ENCODE measurements around the gene PLAAT2. TPM values are rescaled to one million over a fixed set of nuclear protein-coding genes. Genes with fewer than 3 reads are reported as not detected.
"Not testable (repeated sequence)": the region's sequence is repeated elsewhere in the genome, so short reads cannot be mapped to it uniquely, and the experiment has no call there.

PLAAT2 gene
- total and polyA plus RNA-seq, 9 of the 15 experiments (the other 6 are each of a cell fraction or from before 2014, with no cell fraction given), result not detected

DNA sequence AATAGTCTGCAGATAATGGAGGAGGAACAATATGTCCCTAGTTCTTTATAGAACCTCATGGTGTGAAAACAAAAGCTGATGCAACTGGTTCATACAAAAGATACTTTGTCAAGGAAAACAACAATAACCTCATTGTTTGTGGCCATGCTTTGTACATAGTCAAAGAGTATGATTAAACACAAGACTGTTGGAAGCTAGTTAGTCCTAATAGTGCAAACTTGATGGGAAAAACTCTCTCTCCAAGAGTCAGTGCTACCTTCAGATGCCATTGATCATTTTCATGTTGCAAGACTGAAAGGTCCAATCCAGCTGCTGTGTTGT, 20.1 kb upstream of the PLAAT2 start:
- ChIA-PET POLR2A (interaction anchor here (0.6 to 2.4 kb wide), 3 partner anchors 9 to 30 kb away, joined by 3 to 7 read pairs (median 6); no protein-coding TSS in a partner anchor), CTCF (ENCODE audit: low intra/inter-chr PET ratio) (no interaction called here)
- H3K79me2 ChIP-seq (ENCODE audit: control insufficient read depth, insufficient read depth, low read length), result no peaks in the 10 kb centered on the region
- peak; percentile 1 for TF ChIP-seq POLR3A (IDR thresholded peaks at IDR 0.05; ENCODE audit: borderline replicate concordance, extremely low read depth, insufficient read depth, insufficient read length)
- no peak for TF ChIP-seq SNIP1 (IDR thresholded peaks at IDR 0.05; ENCODE audit: low read depth)
- H3K9ac ChIP-seq (ENCODE audit: insufficient read depth in 1 of 2, low read depth in 2 of 2, low read length in 2 of 2), result no peak overlapping the region
- no peak overlapping the region for H3K27ac ChIP-seq (ENCODE audit: extremely low read depth, low read depth, low read length)
- DNase-seq (ENCODE audit: extremely low read depth in 1 of 4, low spot score in 3 of 4) (no peak), FAIRE-seq (no peak), ATAC-seq (no peak)
- no peaks in the 10 kb centered on the region for H3K36me3 ChIP-seq (ENCODE audit: control insufficient read depth, insufficient read depth, low read length)
- H3K4me2 ChIP-seq (ENCODE audit: insufficient read depth, low read length), result no peak overlapping the region
- BruUV-seq (replicated peaks), result no TSS peak
- peaks cover 4% of the 10 kb centered on the region; the same call in 1 of the 2 replicates for H3K9me3 ChIP-seq (replicated peaks; ENCODE audit: control insufficient read depth, insufficient read depth, low read depth, low read length)
- intact Hi-C loops (cut with micrococcal nuclease) (loop anchor here (2.0 kb wide), 1 partner anchor 67 kb away; no protein-coding TSS in a partner anchor), in situ Hi-C loops (cut with MboI) (no loop called here)
- no peaks in the 10 kb centered on the region for H3K9me1 ChIP-seq (ENCODE audit: control insufficient read depth, insufficient read depth, low read length)
- no peaks in the 10 kb centered on the region for H4K20me1 ChIP-seq (replicated peaks; ENCODE audit: control insufficient read depth, insufficient read depth, low read length)
- H3K27me3 ChIP-seq (ENCODE audit: control insufficient read depth in 2 of 2, insufficient read depth in 2 of 2, low read length in 2 of 2), result 0 out of 5 replicates have a peak, but pooled peaks cover 0 to 4% of the 10 kb centered on the region in 2 experiments
- no peak overlapping the region for H2AFZ ChIP-seq (ENCODE audit: low read depth, low read length)
- peaks cover 0 to 7% of the 10 kb centered on the region in 2 experiments; a peak in 3 of 5 replicates for H3K4me1 ChIP-seq (replicated peaks in 1 of 2; ENCODE audit: control insufficient read depth in 2 of 2, insufficient read depth in 2 of 2, low read length in 2 of 2)
- H3K4me3 ChIP-seq, result no peak overlapping the region

DNA sequence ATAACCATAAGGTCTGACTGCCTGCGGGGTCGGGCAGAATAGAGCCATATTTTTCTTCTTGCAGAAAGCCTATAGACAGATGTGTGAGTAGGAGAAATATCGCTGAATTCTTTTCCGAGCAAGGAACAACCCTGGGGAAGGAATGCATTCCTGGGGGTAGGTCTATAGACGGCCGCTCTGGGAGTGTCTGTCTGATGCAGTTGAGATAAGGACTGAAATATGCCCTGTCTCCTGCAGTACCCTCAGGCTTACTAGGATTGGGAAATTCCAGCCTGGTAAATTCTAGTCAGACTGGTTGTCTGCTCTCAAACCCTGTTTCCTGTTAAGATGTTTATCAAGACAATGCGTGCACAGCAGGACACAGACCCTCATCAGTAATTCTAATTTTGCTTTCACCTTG, 18.0 kb upstream of the PLAAT2 start:
- H3K4me3 ChIP-seq; in situ Hi-C loops (cut with MboI); H3K79me2 ChIP-seq (ENCODE audit: control insufficient read depth, insufficient read depth, low read length); CTCF ChIA-PET (ENCODE audit: low intra/inter-chr PET ratio); H3K9me1 ChIP-seq (ENCODE audit: control insufficient read depth, insufficient read depth, low read length); H3K36me3 ChIP-seq (ENCODE audit: control insufficient read depth, insufficient read depth, low read length); intact Hi-C loops (cut with micrococcal nuclease); H2AFZ ChIP-seq (ENCODE audit: low read depth, low read length); DNase-seq (ENCODE audit: extremely low read depth in 1 of 4, low spot score in 3 of 4); POLR2A ChIA-PET; H3K27me3 ChIP-seq (ENCODE audit: control insufficient read depth in 2 of 2, insufficient read depth in 2 of 2, low read length in 2 of 2); FAIRE-seq; H3K9me3 ChIP-seq (replicated peaks; ENCODE audit: control insufficient read depth, insufficient read depth, low read depth, low read length); H3K4me2 ChIP-seq (ENCODE audit: insufficient read depth, low read length); BruUV-seq (replicated peaks); H3K4me1 ChIP-seq (replicated peaks in 1 of 2; ENCODE audit: control insufficient read depth in 2 of 2, insufficient read depth in 2 of 2, low read length in 2 of 2); H4K20me1 ChIP-seq (replicated peaks; ENCODE audit: control insufficient read depth, insufficient read depth, low read length); ATAC-seq; H3K27ac ChIP-seq (ENCODE audit: extremely low read depth, low read depth, low read length); H3K9ac ChIP-seq (ENCODE audit: insufficient read depth in 1 of 2, low read depth in 2 of 2, low read length in 2 of 2): not testable (repeated sequence)
- 34% methylated on average over 7 of the region's 7 CpGs for WGBS (ENCODE audit: insufficient coverage, low coverage, missing lambda C conversion rate)
- TF ChIP-seq CBX3 (IDR thresholded peaks at IDR 0.05; ENCODE audit: borderline replicate concordance in 1 of 2, low read length in 2 of 2) (peak in 1 of 2 experiments; percentile 61; a peak in 1 of 3 replicates), ZEB2 (IDR thresholded peaks at IDR 0.05) (peak; percentile 74), TRIM28 (IDR thresholded peaks at IDR 0.05) (peak; percentile 92), SMAD4 (CRISPR knock-in tag; conservative IDR thresholded peaks at IDR 0.05) (peak; percentile 23; the same call in 1 of the 2 replicates), CBX5 (IDR thresholded peaks at IDR 0.05; ENCODE audit: borderline replicate concordance, low read depth) (peak; percentile 92), TRIM24 (IDR thresholded peaks at IDR 0.05) (peak; percentile 50 to 74), CBX1 (IDR thresholded peaks at IDR 0.05; ENCODE audit: low read depth) (peak; percentile 51; the same call in 1 of the 2 replicates)
- TF ChIP-seq, protein P1, sequence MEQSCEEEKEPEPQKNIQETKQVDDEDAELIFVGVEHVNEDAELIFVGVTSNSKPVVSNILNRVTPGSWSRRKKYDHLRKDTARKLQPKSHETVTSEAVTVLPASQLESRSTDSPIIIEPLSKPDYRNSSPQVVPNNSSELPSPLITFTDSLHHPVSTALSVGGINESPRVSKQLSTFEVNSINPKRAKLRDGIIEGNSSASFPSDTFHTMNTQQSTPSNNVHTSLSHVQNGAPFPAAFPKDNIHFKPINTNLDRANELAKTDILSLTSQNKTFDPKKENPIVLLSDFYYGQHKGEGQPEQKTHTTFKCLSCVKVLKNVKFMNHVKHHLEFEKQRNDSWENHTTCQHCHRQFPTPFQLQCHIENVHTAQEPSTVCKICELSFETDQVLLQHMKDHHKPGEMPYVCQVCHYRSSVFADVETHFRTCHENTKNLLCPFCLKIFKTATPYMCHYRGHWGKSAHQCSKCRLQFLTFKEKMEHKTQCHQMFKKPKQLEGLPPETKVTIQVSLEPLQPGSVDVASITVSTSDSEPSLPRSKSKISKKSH (CRISPR knock-in tag; IDR thresholded peaks at IDR 0.05), result peak; percentile 71; the same call in 1 of the 2 replicates
- TF ChIP-seq, protein P2, sequence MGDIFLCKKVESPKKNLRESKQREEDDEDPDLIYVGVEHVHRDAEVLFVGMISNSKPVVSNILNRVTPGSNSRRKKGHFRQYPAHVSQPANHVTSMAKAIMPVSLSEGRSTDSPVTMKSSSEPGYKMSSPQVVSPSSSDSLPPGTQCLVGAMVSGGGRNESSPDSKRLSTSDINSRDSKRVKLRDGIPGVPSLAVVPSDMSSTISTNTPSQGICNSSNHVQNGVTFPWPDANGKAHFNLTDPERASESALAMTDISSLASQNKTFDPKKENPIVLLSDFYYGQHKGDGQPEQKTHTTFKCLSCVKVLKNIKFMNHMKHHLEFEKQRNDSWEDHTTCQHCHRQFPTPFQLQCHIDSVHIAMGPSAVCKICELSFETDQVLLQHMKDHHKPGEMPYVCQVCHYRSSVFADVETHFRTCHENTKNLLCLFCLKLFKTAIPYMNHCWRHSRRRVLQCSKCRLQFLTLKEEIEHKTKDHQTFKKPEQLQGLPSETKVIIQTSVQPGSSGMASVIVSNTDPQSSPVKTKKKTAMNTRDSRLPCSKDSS (IDR thresholded peaks at IDR 0.05; ENCODE audit: low read depth, partially characterized antibody), result peak; percentile 78

Measured in K562 (cell line).